WI38 (cell line): ENCODE data around the gene ACE.

Experiments used
- H3K4me3 ChIP-seq: 2 replicates; pipeline ENCODE4 v1.5.1; 2011; ENCODE audit warnings: low read depth, mild to moderate bottlenecking, control low read depth, low read length
- TF ChIP-seq, protein P1 (sequence below): IDR thresholded peaks from 2 replicates; pipeline ENCODE4 v1.5.1; 2012; ENCODE audit warnings: low read depth, mild to moderate bottlenecking, control low read depth, low read length

The ACE gene

DNA sequence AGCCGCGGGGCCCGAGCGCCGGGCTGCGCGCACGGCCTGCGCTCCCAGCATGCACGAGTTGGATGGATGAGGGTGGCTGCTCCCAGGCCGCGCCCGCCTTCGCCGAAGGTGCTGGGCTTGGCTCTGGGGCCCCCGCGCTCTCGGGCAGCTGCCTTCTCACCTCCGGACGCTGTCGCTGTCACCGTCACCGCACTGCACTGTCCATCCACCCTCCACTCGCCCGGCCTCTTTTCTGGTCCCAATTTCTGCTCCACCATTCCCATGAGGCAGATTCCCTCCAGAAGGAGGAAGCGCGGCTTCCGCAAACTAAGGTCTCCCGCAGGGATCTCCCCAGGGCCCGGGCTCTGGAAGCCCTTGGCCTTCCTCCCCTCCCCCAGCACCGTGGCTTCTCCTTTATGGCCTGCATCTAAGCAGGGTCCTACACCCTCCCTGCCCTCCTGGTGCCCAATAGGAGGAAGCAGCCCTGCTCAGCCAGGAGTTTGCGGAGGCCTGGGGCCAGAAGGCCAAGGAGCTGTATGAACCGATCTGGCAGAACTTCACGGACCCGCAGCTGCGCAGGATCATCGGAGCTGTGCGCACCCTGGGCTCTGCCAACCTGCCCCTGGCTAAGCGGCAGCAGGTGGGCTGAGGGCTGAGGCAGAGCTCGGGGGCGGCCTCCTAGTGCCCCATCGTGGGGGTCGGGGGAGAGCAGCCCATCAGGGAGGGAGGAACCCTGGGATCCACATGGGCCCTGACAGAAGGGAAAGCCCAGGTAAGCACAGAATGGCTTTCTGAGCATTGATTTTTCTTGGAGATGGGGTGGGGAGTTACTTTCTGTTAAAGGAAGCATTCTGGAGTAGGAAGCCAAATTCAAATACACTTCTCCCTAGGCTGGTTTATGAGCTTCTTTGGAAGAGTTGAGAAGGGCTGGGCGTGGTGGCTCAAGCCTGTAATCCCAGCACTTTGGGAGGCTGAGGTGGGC, 899 bp downstream of the ACE start:
- peak overlapping the region; percentile 40; the same call in 1 of the 2 replicates for H3K4me3 ChIP-seq
- TF ChIP-seq, protein P1, sequence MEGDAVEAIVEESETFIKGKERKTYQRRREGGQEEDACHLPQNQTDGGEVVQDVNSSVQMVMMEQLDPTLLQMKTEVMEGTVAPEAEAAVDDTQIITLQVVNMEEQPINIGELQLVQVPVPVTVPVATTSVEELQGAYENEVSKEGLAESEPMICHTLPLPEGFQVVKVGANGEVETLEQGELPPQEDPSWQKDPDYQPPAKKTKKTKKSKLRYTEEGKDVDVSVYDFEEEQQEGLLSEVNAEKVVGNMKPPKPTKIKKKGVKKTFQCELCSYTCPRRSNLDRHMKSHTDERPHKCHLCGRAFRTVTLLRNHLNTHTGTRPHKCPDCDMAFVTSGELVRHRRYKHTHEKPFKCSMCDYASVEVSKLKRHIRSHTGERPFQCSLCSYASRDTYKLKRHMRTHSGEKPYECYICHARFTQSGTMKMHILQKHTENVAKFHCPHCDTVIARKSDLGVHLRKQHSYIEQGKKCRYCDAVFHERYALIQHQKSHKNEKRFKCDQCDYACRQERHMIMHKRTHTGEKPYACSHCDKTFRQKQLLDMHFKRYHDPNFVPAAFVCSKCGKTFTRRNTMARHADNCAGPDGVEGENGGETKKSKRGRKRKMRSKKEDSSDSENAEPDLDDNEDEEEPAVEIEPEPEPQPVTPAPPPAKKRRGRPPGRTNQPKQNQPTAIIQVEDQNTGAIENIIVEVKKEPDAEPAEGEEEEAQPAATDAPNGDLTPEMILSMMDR, result no peak

DNA sequence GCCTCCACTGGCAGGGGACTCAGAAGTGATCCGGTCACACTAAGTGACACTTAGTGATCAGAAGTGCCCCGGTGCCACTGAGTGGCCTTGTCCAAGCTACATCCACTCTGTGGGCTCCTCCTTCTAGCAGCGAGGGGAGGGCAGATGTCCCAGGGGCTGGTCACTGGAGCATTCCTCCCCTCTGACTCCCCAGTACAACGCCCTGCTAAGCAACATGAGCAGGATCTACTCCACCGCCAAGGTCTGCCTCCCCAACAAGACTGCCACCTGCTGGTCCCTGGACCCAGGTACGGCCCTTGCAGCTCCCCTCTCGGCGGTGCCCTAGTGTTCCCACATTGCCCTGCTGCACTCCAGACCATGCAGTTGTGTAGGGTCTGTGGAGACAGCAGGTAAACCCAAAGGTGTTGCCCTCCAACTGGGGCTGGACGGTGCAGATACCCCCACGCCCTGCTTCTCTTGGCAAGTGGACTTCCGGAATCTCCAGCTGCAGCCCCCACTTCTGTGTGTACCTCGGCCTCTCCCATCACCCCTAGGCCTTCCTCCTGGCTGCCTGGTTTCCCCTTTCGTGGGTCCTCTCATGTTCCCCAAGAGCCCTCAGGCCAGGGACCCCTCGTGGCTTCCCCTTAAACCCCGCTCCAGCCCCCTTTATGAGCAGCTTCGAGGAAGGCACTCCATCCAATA, 2.1 kb downstream of the ACE start:
- no peak overlapping the region for H3K4me3 ChIP-seq
- TF ChIP-seq, protein P1, result peak; percentile 80

DNA sequence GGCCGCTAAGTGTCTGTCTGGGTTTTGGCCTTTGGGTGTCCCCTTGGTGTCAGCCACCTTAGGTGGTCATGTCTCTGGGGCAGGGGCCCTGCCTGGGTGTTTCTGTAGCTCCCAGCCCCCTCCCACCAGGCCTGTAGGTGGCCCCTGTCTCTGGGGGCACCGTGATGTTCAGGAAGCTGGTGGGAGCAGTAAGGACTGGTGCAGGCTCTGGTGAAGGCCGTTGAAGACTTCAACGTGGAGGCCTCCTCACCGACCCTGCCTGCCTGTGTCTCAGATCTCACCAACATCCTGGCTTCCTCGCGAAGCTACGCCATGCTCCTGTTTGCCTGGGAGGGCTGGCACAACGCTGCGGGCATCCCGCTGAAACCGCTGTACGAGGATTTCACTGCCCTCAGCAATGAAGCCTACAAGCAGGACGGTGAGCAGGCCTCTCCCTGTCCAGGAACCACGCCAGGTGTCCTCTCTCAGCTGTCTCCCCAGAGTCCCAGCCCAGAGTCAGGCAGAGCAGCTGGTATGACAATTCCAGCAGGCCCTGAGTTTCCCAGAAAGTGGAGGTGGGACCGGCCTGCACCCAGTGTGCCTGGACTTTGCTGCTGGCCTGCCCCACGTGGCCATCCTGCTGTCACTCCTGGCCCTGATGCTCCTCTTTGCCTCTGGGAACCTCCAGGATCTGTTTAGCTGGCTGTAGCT, 2.8 kb downstream of the ACE start:
- TF ChIP-seq, protein P1, result no peak
- no peak overlapping the region for H3K4me3 ChIP-seq

DNA sequence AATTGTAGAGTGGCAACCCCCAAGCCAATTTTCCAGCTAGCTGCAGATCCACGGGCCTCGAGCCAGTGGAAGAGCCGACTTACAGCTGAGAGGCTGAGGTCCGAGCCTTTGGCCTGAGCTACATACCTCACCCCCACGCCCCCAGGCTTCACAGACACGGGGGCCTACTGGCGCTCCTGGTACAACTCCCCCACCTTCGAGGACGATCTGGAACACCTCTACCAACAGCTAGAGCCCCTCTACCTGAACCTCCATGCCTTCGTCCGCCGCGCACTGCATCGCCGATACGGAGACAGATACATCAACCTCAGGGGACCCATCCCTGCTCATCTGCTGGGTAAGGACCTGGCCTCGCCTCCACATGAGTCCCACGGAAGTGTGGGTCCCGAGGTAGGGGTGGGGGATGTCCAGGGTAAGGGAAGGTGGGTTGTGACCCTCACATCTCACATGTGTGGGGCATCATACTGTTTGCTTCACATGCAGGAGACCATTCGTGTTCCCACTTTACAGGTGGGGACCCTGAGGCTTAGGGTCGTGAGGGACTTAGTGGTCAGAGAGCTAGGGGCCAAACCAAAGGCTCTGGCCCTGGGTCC, 3.4 kb downstream of the ACE start:
- TF ChIP-seq, protein P1, result no peak
- H3K4me3 ChIP-seq, result no peak overlapping the region

DNA sequence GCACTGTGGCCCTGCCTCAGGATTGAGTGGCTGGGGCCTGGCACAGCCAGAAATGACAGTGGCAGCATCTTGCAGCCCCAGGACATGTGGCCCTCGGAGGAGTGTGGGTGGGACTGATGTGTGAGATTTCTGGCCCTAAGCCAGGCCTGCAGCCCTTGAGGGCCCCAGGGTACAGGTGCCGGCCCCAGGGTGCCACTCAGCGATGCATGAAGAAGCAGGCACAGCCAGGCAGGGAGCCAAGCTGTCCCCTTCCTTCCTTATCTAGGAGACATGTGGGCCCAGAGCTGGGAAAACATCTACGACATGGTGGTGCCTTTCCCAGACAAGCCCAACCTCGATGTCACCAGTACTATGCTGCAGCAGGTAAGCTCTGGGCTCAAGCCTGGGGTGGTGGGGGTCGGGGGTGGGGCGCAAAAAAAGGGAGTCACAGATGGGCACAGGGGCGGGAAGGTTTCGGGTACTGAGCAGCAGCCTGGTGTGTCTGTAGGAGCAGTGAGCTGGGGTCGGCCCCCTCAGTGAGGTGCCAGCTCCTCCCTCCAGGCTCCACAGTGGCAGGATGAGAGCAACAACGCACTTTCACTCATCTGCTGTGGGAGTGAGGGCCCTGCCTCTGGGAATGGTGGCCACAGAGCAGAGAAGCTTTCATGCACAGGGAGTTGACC, 4.1 kb downstream of the ACE start:
- H3K4me3 ChIP-seq, result no peak overlapping the region
- TF ChIP-seq, protein P1, result no peak

DNA sequence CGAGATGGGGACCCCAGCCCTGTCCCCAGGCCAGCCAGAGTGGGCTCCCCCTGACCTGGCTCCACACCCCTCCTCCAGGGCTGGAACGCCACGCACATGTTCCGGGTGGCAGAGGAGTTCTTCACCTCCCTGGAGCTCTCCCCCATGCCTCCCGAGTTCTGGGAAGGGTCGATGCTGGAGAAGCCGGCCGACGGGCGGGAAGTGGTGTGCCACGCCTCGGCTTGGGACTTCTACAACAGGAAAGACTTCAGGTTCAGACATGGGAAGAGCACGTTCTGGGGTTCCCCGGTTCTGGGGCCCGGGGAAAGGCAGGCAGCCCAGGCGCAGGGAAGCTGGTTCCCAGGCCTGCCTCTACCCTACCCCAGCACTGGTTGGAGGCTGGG, 4.6 kb downstream of the ACE start:
- H3K4me3 ChIP-seq, result no peak overlapping the region

More for the DNA sequence above, 4.6 kb downstream of the ACE start:
- TF ChIP-seq, protein P1, result no peak
